ENCODE results near the gene STRAP. TPM values are rescaled to one million over a fixed set of nuclear protein-coding genes. Genes with fewer than 3 reads are reported as not detected.
A peak's percentile ranks its signal among the peaks of the same experiment; 100 is the strongest.
"Not testable (repeated sequence)": the region's sequence is repeated elsewhere in the genome, so short reads cannot be mapped to it uniquely, and the experiment has no call there.

Gene STRAP
- total RNA-seq, 2 donors from 2014 or later = 75.7 to 77.1 TPM

- Histone ChIP-seq H3K9me3 (no peaks in the 10 kb centered on the region), H3K27me3 (no peaks in the 10 kb centered on the region), H3K4me3 (no peak overlapping the region), H3K27ac (no peak overlapping the region), H3K36me3 (no peaks in the 10 kb centered on the region), H3K4me1 (no peaks in the 10 kb centered on the region)
- TF ChIP-seq, protein P1, sequence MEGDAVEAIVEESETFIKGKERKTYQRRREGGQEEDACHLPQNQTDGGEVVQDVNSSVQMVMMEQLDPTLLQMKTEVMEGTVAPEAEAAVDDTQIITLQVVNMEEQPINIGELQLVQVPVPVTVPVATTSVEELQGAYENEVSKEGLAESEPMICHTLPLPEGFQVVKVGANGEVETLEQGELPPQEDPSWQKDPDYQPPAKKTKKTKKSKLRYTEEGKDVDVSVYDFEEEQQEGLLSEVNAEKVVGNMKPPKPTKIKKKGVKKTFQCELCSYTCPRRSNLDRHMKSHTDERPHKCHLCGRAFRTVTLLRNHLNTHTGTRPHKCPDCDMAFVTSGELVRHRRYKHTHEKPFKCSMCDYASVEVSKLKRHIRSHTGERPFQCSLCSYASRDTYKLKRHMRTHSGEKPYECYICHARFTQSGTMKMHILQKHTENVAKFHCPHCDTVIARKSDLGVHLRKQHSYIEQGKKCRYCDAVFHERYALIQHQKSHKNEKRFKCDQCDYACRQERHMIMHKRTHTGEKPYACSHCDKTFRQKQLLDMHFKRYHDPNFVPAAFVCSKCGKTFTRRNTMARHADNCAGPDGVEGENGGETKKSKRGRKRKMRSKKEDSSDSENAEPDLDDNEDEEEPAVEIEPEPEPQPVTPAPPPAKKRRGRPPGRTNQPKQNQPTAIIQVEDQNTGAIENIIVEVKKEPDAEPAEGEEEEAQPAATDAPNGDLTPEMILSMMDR (IDR thresholded peaks at IDR 0.05) = no peak
- DNase-seq (ENCODE audit: low spot score) = no peak
Measured at GRCh38 chr12:15873556-15873955, 8.6 kb upstream of the STRAP start.

DNA sequence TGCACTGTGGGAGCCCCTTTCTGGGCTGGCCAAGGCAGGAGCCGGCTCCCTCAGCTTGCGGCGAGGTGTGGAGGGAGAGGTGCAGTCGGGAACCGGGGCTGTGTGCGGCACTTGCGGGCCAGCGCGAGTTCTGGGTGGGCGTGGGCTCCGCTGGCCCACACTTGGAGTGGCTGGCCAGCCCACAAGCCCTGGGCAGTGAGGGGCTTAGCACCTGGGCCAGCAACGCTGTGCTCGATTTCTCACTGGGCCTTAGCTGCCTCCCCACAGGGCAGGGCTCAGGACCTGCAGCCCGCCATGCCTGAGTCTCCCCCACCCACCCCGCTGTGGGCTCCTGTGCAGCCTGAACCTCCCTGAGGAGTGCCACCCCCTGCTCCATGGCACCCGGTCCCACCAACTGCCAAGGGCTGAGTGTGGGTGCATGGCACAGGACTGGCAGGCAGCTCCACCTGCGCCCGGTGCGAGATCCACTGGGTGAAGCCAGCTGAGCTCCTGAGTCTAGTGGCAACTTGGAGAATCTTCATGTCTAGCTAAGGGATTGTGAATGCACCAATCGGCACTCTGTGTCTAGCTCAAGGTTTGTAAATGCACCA, 7.5 kb upstream of the STRAP start:
- H3K9me3 ChIP-seq; H3K27ac ChIP-seq; H3K36me3 ChIP-seq; H3K27me3 ChIP-seq; DNase-seq (ENCODE audit: low spot score); H3K4me3 ChIP-seq; H3K4me1 ChIP-seq: not testable (repeated sequence)

DNA sequence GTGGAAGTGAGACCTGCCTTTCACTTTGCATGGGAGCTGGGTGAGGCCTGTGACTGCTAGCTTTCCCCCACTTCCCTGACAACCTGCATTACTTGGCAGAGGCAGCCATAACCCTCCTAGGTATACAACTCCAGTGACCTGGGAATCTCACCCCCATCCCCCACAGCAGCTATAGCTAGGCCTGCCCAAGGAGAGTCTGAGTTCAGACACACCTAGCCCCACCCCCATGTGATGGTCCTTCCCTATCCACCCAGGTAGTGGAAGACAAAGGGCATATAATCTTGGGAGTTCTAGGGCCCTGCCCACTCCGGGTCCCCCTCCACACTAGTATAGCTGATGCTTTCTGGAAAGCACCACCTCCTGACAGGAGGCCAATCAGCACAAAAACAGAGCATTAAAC, 6.3 kb upstream of the STRAP start:
- Histone ChIP-seq H3K4me1 (no peaks in the 10 kb centered on the region), H3K36me3 (no peaks in the 10 kb centered on the region), H3K4me3 (no peak overlapping the region), H3K27me3 (no peaks in the 10 kb centered on the region), H3K27ac (no peak overlapping the region), H3K9me3 (no peaks in the 10 kb centered on the region)
- no peak for DNase-seq (ENCODE audit: low spot score)
- TF ChIP-seq, protein P1 (IDR thresholded peaks at IDR 0.05) = no peak

- no peaks in the 10 kb centered on the region for H3K27me3 ChIP-seq
- TF ChIP-seq, protein P1 (IDR thresholded peaks at IDR 0.05) = no peak
- no peaks in the 10 kb centered on the region for H3K36me3 ChIP-seq
- peaks cover 0 to 16% of the 10 kb centered on the region in 2 donors for H3K4me1 ChIP-seq
- H3K4me3 ChIP-seq = no peak overlapping the region
- DNase-seq (ENCODE audit: low spot score) = no peak
- no peak overlapping the region for H3K27ac ChIP-seq
- H3K9me3 ChIP-seq = no peaks in the 10 kb centered on the region
Measured at GRCh38 chr12:15879413-15879812, 2.8 kb upstream of the STRAP start.

DNA sequence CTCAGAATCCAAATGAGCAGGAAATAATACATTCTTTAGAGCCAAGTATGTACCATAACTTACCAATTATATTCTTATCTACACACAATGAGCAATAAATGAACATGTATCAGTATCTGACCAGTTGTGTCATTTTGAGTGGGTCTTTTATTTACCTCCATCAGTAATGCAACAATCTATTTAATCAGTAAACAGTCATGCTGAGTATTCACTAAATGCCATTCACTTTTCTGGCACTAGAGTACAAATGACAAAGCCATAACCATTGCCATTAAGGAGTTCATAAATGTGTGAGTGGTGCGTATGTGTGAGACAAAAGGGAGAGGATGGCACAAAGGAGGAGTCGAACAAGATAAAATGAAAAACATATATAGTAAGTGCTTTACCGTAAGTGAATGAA, 1.5 kb upstream of the STRAP start:
- TF ChIP-seq, protein P1 (IDR thresholded peaks at IDR 0.05) = no peak
- peaks cover 0 to 22% of the 10 kb centered on the region in 2 donors for H3K4me1 ChIP-seq
- no peaks in the 10 kb centered on the region for H3K36me3 ChIP-seq
- H3K4me3 ChIP-seq = no peak overlapping the region
- no peak for DNase-seq (ENCODE audit: low spot score)
- H3K27ac ChIP-seq = no peak overlapping the region
- H3K9me3 ChIP-seq = no peaks in the 10 kb centered on the region
- no peaks in the 10 kb centered on the region for H3K27me3 ChIP-seq

GRCh38 chr12:15883536-15883935, 1.3 kb downstream of the STRAP start:
- DNase-seq (ENCODE audit: low spot score) = no peak
- Histone ChIP-seq H3K36me3 (no peaks in the 10 kb centered on the region), H3K9me3 (no peaks in the 10 kb centered on the region), H3K27me3 (no peaks in the 10 kb centered on the region), H3K4me3 (peak overlapping the region; percentile 84 to 92), H3K27ac (peak overlapping the region; percentile 94 to 99), H3K4me1 (peaks cover 0 to 31% of the 10 kb centered on the region in 2 donors)
- TF ChIP-seq, protein P1 (IDR thresholded peaks at IDR 0.05) = no peak

Data from right atrium auricular region (tissue), 2 donors.